Activated B cell treated with CpG ODN at 0.5 μM for 24 hours (primary cell): ENCODE results near the gene SPDL1. TPM values are rescaled to one million over a fixed set of nuclear protein-coding genes. Genes with fewer than 3 reads are reported as not detected.

ENCODE experiments used
- total RNA-seq: library from RNA; stranded (reverse); gene quantifications from 2 replicates; pipeline ENCODE4 v1.2.3, GENCODE V29; 2022

SPDL1 gene
- total RNA-seq, 1 donor from 2014 or later, result 20.6 TPM

Other genes with a start within 250 kb of the SPDL1 start
- 274 and 344 TPM in 2 replicates for gene DOCK2, start 53.5 kb downstream of the SPDL1 start, total RNA-seq